ENCODE results near the gene KDM2A.

DNA sequence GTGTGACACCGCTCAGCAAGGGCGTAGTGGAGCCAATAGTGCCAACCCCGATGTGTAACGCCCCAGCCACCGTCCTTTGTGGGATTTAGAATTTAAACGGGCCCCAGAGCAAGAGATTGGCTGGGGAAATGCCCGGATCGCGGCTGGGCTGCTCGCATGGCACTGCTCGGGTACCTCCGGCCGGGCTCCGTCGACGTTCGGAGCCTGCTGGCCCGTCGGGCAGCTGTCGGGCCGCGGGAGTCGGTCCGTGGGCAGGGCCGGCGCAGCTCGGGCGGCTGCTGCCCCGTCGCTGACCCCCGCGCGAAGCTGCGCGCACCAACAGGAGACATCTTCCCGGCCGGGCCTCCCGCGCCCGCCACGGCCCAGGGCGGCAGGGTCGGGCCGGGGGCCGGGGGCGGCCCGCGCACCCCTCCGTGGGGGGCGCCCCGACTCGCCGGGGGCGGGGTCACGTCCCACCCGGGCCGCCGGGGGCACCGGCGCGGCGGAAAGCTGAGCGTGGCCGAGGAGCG, 1.3 kb upstream of the KDM2A start:
- TF ChIP-seq, protein P1, sequence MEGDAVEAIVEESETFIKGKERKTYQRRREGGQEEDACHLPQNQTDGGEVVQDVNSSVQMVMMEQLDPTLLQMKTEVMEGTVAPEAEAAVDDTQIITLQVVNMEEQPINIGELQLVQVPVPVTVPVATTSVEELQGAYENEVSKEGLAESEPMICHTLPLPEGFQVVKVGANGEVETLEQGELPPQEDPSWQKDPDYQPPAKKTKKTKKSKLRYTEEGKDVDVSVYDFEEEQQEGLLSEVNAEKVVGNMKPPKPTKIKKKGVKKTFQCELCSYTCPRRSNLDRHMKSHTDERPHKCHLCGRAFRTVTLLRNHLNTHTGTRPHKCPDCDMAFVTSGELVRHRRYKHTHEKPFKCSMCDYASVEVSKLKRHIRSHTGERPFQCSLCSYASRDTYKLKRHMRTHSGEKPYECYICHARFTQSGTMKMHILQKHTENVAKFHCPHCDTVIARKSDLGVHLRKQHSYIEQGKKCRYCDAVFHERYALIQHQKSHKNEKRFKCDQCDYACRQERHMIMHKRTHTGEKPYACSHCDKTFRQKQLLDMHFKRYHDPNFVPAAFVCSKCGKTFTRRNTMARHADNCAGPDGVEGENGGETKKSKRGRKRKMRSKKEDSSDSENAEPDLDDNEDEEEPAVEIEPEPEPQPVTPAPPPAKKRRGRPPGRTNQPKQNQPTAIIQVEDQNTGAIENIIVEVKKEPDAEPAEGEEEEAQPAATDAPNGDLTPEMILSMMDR (IDR thresholded peaks at IDR 0.05), result no peak
- TF ChIP-seq POLR2A (IDR thresholded peaks at IDR 0.05), result no peak
- no peak for TF ChIP-seq POLR2AphosphoS5 (IDR thresholded peaks at IDR 0.05)

Data from prostate gland (tissue), 2 donors.